Raji (cell line): ENCODE results near the gene CAMTA2.
A peak's percentile ranks its signal among the peaks of the same experiment; 100 is the strongest.

Experiments used
- POLR2A ChIP-seq: IDR thresholded peaks from 2 replicates; pipeline ENCODE4 v1.6.1; 2011; ENCODE audit warnings: low read depth, low read length, control low read depth; ENCODE audit not compliant: insufficient read depth

The CAMTA2 gene

GRCh38 chr17:4966844-4967538 is 20.5 kb downstream of the CAMTA2 start:
- peak; percentile 19; the same call in 1 of the 2 replicates for TF ChIP-seq POLR2A

DNA sequence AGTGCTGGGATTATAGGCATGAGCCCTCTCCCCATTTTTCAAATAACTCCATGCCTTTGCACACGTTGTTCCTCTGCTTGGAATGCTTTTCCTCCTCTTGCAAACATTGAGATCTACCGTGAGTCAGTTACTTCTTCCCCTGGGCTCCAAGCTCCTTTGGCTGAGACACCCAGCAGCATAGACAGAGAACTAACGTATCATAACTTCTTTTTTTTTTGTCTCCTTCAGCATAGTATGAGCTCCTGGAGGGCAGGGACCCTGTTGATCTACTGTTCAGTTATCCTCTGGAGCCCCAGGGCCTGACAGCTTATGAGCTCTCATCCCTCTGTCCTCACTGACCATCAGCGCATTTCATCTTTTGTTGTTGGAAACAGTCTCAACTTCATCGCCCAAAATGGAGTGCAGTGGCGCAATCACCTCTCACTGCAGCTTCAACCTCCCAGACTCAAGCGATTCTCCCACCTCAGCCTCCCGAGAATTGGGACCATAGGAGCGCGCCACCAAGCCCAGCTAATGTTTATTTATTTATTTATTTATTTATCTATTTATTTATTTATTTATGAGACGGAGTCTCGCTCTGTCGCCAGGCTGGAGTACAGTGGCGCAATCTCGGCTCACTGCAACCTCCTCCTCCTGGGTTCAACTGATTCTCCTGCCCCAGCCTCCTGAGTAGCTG is 22.0 kb downstream of the CAMTA2 start:
- TF ChIP-seq POLR2A, result no peak

GRCh38 chr17:4960279-4960922 is 27.1 kb downstream of the CAMTA2 start:
- TF ChIP-seq POLR2A, result no peak

GRCh38 chr17:4959261-4959965 is 28.1 kb downstream of the CAMTA2 start:
- no peak for TF ChIP-seq POLR2A

DNA sequence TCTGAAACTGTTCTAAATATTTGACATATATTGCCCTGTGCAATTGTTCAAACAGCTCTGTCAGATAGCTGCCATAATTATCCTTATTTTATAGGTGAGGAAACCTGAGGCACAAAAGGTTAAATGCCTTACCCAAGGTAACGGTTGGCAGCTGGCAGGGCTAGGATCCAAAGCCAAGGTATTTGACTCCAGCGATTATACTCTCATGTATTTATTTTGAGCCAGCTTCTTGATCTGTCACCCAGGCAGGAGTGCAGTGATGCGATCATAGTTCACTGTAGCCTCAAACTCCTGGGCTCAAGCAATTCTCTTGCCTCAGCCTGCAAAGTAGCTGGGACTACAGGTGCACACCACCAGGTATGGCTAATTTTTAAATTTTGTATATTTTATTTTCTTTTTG is 29.4 kb downstream of the CAMTA2 start:
- no peak for TF ChIP-seq POLR2A

DNA sequence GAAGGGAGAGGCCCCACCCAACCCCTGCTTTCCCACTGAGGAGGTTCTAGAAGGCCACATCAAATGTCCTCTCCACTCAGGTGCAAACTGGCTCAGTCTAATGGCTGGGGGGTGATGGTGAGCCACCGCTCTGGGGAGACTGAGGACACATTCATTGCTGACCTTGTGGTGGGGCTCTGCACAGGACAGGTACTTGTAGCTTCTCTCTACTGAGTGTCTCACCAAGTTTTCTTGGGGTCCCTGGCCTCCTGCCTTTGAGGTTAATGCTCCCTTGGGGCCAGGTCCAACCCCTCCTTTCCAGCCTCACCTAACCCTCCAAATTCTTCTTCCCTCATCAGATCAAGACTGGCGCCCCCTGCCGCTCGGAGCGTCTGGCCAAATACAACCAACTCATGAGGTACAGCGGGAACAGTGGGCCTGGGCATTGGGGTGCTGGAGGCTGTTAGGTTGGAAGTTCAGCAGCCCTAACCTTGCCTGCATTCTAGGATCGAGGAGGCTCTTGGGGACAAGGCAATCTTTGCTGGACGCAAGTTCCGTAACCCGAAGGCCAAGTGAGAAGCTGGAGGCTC is 30.9 kb downstream of the CAMTA2 start:
- no peak for TF ChIP-seq POLR2A

GRCh38 chr17:4955091-4955490 is 32.4 kb downstream of the CAMTA2 start:
- no peak for TF ChIP-seq POLR2A

- TF ChIP-seq POLR2A, result no peak
These were observed 34.0 kb downstream of the CAMTA2 start for GRCh38 chr17:4953451-4953961.

- TF ChIP-seq POLR2A, result no peak
These were observed 36.0 kb downstream of the CAMTA2 start for GRCh38 chr17:4951486-4951885.

- TF ChIP-seq POLR2A, result no peak
These were observed 36.7 kb downstream of the CAMTA2 start, which contains the start of gene ENO3 for GRCh38 chr17:4950746-4951204. Gene ENO3 (plus strand): TSS chr17:4951119. CDS start chr17:4951830, 711 bp downstream.

GRCh38 chr17:4950075-4950745 is 37.3 kb downstream of the CAMTA2 start:
- peak; percentile 62 for TF ChIP-seq POLR2A

DNA sequence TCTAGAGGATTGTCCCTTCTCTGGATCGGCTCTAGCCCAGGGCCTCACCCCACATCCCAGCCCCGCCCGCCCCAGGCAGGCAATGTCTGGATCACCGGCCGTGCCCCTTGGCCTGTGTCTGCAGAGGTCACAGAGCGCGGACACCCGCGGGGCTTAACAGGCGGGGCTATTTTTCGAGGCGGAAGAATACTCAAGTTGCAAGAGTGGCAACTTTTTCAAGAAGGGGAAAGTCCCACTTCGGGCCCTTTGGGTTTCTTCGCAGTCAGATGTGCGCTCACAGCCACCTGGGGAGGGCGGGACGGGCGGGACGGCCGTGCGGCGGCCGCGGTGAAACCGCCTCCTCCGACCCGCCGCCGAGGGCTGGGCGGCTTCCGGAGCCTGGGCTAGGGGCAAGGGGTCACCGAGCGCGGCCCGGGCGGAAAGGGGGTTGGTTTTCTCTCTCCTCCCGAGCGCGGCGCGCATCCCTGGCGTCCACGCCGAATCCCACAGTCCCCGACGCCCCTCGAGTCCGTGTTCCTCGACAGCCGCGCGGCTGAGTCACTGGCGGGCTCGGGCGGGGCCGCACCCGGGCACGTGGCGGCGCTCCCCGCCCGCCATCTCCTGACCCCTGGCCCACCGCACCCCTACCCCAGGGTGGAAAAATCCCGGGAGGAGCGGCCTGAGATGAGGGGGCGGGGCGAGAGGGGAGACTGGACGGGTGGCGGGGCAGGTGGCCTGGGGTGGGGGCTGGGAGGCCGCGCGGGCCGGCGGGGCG is 38.0 kb downstream of the CAMTA2 start:
- peak; percentile 45 for TF ChIP-seq POLR2A

GRCh38 chr17:4948931-4949320 is 38.5 kb downstream of the CAMTA2 start:
- TF ChIP-seq POLR2A, result peak; percentile 16

DNA sequence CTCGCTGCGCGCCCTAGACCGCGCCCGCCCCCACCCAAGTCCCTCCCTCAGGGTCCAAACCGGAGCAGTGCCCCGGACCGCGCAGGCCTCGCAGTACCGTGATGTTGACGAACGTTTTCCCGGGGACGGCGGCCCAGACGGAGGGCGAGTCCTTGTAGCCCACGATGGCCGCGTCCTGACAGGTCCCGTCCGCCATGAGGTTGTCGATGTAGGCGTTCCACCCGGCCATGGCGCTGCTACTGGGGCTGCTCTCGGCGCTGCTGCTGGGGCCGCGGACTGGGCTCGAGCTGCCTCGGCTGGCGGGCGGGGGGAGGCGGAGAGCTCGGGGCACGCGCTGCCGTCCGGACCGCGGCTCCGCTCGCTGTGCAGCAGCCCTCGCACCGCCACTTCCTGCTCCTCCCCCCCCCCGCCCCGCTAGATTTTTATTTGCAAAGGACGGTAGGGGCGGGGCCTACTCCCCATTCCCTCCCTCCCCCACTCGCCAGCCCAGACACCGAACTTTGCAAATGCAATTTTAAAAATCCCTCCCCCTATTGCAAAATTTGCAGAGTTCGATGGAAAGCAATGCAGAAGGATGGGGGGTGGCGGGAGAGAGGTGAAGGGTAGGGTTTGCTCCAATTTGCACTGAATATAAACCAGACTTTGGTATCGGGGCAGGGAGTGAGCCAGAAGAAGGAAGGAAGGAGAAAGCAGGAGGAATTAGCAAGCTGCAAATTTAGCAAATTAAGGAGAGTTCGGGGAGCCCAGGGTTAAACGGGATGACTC is 39.1 kb downstream of the CAMTA2 start, which contains the start of gene PFN1:
Gene PFN1, minus strand, starts transcription at position 365 of the 765 bp plus-strand sequence. Its CDS starts 136 bp downstream, at position 229.
- peak; percentile 92 for TF ChIP-seq POLR2A
